KMS-11 (cell line): ENCODE measurements around the gene CBFA2T3.

ENCODE experiments used
- H2AFZ ChIP-seq: fragments of 200-600 bp; sonication (generic); 2 replicates; pipeline ENCODE4 v1.6.1; 2016; ENCODE audit warnings: antibody characterized with exemption, mixed run types, low read depth
- H3K27ac ChIP-seq: fragments of 200-600 bp; sonication (generic); 2 replicates; pipeline ENCODE4 v1.6.1; 2016; ENCODE audit warnings: mild to moderate bottlenecking, mixed run types
- H3K27me3 ChIP-seq: fragments of 200-600 bp; sonication (generic); 2 replicates; pipeline ENCODE4 v1.6.1; 2017; ENCODE audit warnings: mild to moderate bottlenecking, low read depth, mixed run types, moderate library complexity; ENCODE audit not compliant: insufficient read depth
- H3K36me3 ChIP-seq: fragments of 200-600 bp; sonication (generic); 2 replicates; pipeline ENCODE4 v1.6.1; 2017; ENCODE audit warnings: mild to moderate bottlenecking, mixed run types; ENCODE audit not compliant: insufficient read depth
- H3K4me1 ChIP-seq: fragments of 200-600 bp; sonication (generic); 2 replicates; pipeline ENCODE4 v1.6.1; 2016; ENCODE audit warnings: mild to moderate bottlenecking, low read depth, mixed run types; ENCODE audit not compliant: poor library complexity, severe bottlenecking
- H3K4me2 ChIP-seq: fragments of 200-600 bp; sonication (generic); 2 replicates; pipeline ENCODE4 v1.7.0; 2016; ENCODE audit warnings: mild to moderate bottlenecking, mixed run types
- H3K4me3 ChIP-seq: fragments of 200-600 bp; sonication (generic); IDR thresholded peaks from 2 replicates; pipeline ENCODE4 v1.6.1; 2017; ENCODE audit warnings: low read depth, low read length, mixed read lengths; ENCODE audit not compliant: insufficient read depth
- H3K79me2 ChIP-seq: fragments of 200-600 bp; sonication (generic); 2 replicates; pipeline ENCODE4 v1.6.1; 2016; ENCODE audit warnings: low read depth, mixed run types; ENCODE audit not compliant: insufficient read depth
- H3K9ac ChIP-seq: fragments of 200-600 bp; sonication (generic); 2 replicates; pipeline ENCODE4 v1.6.1; 2016; ENCODE audit warnings: mild to moderate bottlenecking, mixed run types
- H4K20me1 ChIP-seq: fragments of 200-600 bp; sonication (generic); 2 replicates; pipeline ENCODE4 v1.6.1; 2016; ENCODE audit warnings: mild to moderate bottlenecking, mixed run types; ENCODE audit not compliant: insufficient read depth
- TF ChIP-seq, protein P1 (sequence below): fragments of 200-600 bp; sonication (generic); conservative IDR thresholded peaks from 2 replicates; pipeline ENCODE4 v1.6.1; 2017; ENCODE audit warnings: low read depth, mild to moderate bottlenecking, antibody characterized with exemption, low read length, moderate library complexity, mixed read lengths

CBFA2T3 gene

DNA sequence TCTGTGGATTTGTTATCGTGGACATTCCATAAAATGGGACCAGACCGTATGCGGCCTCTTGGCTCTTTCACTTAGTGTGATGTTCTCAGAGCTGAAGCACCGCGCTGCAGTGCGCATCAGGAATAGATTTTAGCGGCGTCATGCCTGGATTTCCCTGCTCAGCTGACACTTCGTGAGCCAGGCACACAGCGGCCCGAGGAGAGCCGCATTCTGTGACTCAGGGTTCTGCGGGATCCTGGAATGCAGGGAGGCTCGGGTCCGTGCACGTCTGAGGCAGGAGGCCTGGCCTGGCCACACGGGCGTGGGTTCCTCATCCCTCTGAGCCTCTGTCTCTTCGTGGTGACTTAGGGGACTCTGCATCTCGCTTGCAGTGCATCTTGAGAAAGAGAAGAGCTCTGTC, 13.4 kb downstream of the CBFA2T3 start:
- Histone ChIP-seq H3K27ac (no peak overlapping the region), H3K4me3 (no peak overlapping the region), H3K9ac (no peak overlapping the region), H3K79me2 (no peaks in the 10 kb centered on the region), H3K4me1 (peaks cover 32% of the 10 kb centered on the region), H2AFZ (no peak overlapping the region), H3K4me2 (no peak overlapping the region), H4K20me1 (no peaks in the 10 kb centered on the region), H3K36me3 (no peaks in the 10 kb centered on the region), H3K27me3 (peaks cover 30% of the 10 kb centered on the region)
- TF ChIP-seq, protein P1, sequence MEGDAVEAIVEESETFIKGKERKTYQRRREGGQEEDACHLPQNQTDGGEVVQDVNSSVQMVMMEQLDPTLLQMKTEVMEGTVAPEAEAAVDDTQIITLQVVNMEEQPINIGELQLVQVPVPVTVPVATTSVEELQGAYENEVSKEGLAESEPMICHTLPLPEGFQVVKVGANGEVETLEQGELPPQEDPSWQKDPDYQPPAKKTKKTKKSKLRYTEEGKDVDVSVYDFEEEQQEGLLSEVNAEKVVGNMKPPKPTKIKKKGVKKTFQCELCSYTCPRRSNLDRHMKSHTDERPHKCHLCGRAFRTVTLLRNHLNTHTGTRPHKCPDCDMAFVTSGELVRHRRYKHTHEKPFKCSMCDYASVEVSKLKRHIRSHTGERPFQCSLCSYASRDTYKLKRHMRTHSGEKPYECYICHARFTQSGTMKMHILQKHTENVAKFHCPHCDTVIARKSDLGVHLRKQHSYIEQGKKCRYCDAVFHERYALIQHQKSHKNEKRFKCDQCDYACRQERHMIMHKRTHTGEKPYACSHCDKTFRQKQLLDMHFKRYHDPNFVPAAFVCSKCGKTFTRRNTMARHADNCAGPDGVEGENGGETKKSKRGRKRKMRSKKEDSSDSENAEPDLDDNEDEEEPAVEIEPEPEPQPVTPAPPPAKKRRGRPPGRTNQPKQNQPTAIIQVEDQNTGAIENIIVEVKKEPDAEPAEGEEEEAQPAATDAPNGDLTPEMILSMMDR: no peak

DNA sequence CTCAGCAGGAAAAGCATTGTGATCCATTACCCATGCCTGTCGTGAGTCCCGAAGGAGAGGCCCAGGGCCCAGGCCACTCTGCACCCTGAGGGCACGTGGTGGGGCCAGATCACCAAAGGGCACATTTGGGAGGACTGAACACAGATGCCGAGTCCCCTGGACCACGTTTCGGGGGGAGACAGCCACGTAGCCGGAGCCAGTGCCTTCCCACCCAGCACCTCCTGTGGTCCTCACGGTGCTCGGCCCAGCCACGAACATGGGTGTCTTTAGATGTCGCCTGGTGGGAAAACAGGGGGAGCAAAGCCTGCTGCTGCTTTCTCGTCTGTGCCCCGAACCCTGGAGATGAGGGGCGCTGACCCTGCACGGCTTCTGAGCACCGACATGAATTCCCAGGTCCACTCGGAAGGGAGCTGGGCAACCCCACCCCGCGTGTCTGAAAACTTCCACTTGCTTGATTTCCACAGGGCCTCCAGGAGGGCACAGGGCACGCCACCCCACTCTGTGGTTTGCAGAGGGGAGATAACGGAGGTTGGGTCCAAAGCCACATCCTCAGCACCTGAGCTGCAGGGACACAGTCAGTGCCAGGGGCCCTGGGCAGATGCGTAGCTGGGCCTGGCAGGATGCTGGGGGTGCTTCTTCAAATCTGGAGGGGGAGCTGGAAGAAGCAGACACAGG, 14.4 kb downstream of the CBFA2T3 start:
- Histone ChIP-seq H3K79me2 (no peaks in the 10 kb centered on the region), H3K4me2 (no peak overlapping the region), H3K4me1 (peaks cover 22% of the 10 kb centered on the region), H4K20me1 (no peaks in the 10 kb centered on the region), H3K36me3 (no peaks in the 10 kb centered on the region), H3K9ac (no peak overlapping the region), H3K27ac (no peak overlapping the region), H3K4me3 (no peak overlapping the region), H3K27me3 (peaks cover 38% of the 10 kb centered on the region), H2AFZ (no peak overlapping the region)
- TF ChIP-seq, protein P1: no peak

DNA sequence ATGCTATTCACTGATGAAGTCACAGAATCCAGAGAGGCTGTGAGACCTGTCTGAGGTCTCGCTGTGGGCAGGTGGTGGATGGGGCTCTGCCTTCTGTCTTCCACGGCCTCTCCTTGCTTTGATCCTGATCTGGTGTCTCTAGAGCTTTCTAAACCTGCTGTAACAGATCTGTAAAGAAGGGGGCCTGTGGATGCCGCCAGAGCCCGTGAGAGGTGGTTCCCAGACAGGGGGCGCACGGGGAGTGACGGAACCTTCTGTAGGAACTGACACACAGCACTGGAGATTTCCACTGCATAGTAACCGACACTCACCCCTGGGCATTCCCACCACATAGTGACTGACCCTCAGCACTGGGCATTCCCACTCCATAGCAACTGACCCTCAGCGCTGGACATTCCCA, 16.0 kb downstream of the CBFA2T3 start:
- Histone ChIP-seq H3K36me3 (no peaks in the 10 kb centered on the region), H3K9ac (no peak overlapping the region), H3K4me2 (no peak overlapping the region), H2AFZ (no peak overlapping the region), H3K79me2 (no peaks in the 10 kb centered on the region), H3K4me3 (no peak overlapping the region), H3K27me3 (peaks cover 50% of the 10 kb centered on the region), H3K27ac (no peak overlapping the region), H4K20me1 (no peaks in the 10 kb centered on the region), H3K4me1 (peaks cover 9% of the 10 kb centered on the region)
- TF ChIP-seq, protein P1: no peak

DNA sequence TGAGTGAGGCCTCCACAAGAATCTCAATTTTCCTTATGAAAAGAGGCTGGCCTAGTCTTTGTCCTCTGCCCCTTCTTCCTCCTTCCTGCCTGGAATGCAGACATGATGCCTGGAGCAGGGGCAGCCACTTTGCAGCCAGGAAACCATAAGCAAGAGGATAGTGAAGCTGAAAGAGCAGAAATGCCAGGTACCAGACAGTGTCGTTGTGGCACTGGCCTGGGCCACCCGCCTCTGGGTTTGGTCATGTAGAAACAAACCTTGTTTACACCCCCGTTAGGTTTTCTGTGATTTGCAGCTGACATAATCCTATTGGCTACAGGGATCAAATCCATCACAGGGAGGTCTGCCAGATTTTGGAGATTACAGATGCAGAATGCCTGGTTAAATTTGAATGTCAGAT, 16.5 kb downstream of the CBFA2T3 start:
- Histone ChIP-seq H3K36me3 (no peaks in the 10 kb centered on the region), H3K27ac (no peak overlapping the region), H3K27me3 (peaks cover 49% of the 10 kb centered on the region), H3K4me1 (peaks cover 4% of the 10 kb centered on the region), H3K79me2 (no peaks in the 10 kb centered on the region), H3K4me2 (no peak overlapping the region), H3K9ac (no peak overlapping the region), H4K20me1 (no peaks in the 10 kb centered on the region), H3K4me3 (no peak overlapping the region), H2AFZ (no peak overlapping the region)
- TF ChIP-seq, protein P1: no peak
